WERI-Rb-1 (cell line): ENCODE results near the gene SCN11A.

Source experiments
- DNase-seq: peaks from one replicate; pipeline ENCODE4 v3.0.0-alpha.2; 2020
- H3K27ac ChIP-seq: fragments of 250-450 bp; sonication (Bioruptor Pico); 2 replicates; pipeline ENCODE4 v1.5.1; 2020; ENCODE audit warnings: mild to moderate bottlenecking, moderate library complexity
- H3K27me3 ChIP-seq: fragments of 250-450 bp; sonication (Bioruptor Pico); 2 replicates; pipeline ENCODE4 v1.5.1; 2021; ENCODE audit warnings: mild to moderate bottlenecking, low read depth, moderate library complexity; ENCODE audit not compliant: insufficient read depth, severe bottlenecking
- H3K36me3 ChIP-seq: fragments of 250-450 bp; sonication (Bioruptor Pico); 2 replicates; pipeline ENCODE4 v1.5.1; 2020; ENCODE audit warnings: mild to moderate bottlenecking, moderate library complexity
- H3K4me3 ChIP-seq: 2 replicates; pipeline ENCODE4 v1.5.1; 2011; ENCODE audit warnings: low read depth, mild to moderate bottlenecking, control low read depth, low read length
- H3K9me3 ChIP-seq: fragments of 250-450 bp; sonication (Bioruptor Pico); 2 replicates; pipeline ENCODE4 v1.5.1; 2021; ENCODE audit warnings: mild to moderate bottlenecking, moderate library complexity; ENCODE audit not compliant: severe bottlenecking
- CTCF ChIP-seq: IDR thresholded peaks from 2 replicates; pipeline ENCODE4 v1.5.1; 2011; ENCODE audit warnings: low read depth, mild to moderate bottlenecking, control low read depth, inconsistent platforms, low read length

Gene SCN11A

GRCh38 chr3:39079530-39079929, 27.8 kb upstream of the SCN11A start:
- Histone ChIP-seq H3K4me3 (no peak overlapping the region), H3K27me3 (no peaks in the 10 kb centered on the region), H3K36me3 (peaks cover 44% of the 10 kb centered on the region), H3K27ac (no peak overlapping the region), H3K9me3 (no peaks in the 10 kb centered on the region)
- TF ChIP-seq CTCF = no peak
- no peak for DNase-seq

DNA sequence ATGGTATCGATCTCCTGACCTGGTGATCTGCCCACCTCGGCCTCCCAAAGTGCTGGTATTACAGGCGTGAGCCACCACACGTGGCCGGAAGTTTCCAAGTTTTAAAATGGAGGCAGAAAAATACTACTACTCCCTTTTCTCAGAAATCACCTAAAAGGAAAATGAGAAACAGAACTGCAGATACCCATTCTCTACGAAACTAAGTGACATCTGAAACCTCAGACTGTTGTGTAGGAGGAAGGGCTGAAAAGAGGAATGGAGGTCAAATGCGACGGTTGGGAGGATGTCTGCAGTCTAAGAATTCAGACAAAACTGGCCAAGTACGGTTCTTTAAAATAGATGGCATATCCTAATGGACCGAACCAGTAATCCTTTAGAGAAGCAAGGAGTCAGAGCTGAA, 24.2 kb upstream of the SCN11A start:
- H3K36me3 ChIP-seq = peaks cover 52% of the 10 kb centered on the region
- no peak overlapping the region for H3K4me3 ChIP-seq
- H3K27ac ChIP-seq = no peak overlapping the region
- TF ChIP-seq CTCF = no peak
- H3K27me3 ChIP-seq = no peaks in the 10 kb centered on the region
- H3K9me3 ChIP-seq = no peaks in the 10 kb centered on the region
- DNase-seq = no peak

DNA sequence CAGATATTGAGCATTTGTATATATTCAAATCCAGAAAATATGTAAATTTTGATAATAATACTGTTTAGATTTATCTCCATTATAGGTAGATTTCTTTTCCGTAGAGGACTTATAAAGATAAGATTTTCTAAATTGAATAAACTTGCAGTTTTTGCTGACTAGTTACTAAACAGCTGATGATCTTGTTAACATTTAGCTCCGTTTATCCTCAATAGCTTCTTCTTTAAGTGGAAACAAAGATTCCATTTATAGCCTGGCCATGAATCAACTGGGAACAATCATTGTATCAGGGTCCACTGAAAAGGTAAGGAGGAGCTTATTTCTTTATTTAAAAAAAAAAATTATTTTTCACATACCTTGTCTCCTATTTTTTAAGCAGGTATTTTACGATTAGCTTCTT, 16.8 kb upstream of the SCN11A start:
- no peak for DNase-seq
- no peak overlapping the region for H3K4me3 ChIP-seq
- no peak overlapping the region for H3K27ac ChIP-seq
- H3K27me3 ChIP-seq = no peaks in the 10 kb centered on the region
- no peaks in the 10 kb centered on the region for H3K9me3 ChIP-seq
- peaks cover 42% of the 10 kb centered on the region for H3K36me3 ChIP-seq
- no peak for TF ChIP-seq CTCF

GRCh38 chr3:39067286-39067685, 15.5 kb upstream of the SCN11A start:
- no peak for TF ChIP-seq CTCF
- Histone ChIP-seq H3K27ac (no peak overlapping the region), H3K9me3 (no peaks in the 10 kb centered on the region), H3K4me3 (no peak overlapping the region), H3K36me3 (peaks cover 42% of the 10 kb centered on the region), H3K27me3 (no peaks in the 10 kb centered on the region)
- DNase-seq = no peak

DNA sequence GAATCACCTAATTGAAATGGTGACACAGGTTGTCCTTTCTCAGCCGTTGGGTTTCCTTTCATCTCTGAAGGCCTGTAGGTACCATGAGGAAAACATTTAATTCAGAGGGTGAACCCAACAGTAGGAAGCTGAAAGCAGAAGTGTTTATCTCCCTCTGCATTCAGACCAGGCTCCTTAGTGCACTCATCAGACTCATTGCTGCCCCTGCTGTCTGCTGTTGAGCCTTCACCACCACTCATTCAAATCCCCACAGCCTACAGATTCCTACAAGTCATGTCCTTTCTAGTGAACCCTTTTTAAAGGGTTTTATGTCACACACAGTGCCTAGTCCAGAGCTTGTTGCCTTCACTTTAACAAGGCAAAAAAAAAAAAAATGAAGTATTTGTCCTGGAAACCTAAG, 13.5 kb upstream of the SCN11A start:
- Histone ChIP-seq H3K27me3 (no peaks in the 10 kb centered on the region), H3K36me3 (peaks cover 31% of the 10 kb centered on the region), H3K9me3 (no peaks in the 10 kb centered on the region), H3K27ac (no peak overlapping the region), H3K4me3 (no peak overlapping the region)
- peak; percentile 66 for TF ChIP-seq CTCF
- DNase-seq = peak; percentile 27

DNA sequence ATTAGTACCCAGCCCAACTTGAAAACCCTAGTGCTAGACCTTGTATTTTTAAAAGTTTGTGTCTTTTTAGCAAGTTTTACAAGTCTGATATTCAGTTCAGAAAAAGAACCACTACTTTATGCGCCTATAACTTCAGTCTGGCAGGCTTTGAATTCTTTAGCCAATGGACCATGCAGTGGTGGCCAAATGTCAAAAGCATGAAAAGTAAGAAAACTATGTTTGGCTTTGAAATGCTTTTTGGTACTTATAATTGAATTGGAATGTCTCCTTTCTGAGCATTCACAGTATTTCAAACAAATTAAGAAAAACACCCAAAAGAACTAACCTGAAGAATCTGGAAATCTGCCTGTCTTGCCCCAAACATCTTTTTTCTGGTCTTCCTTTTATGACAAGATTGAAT, 12.9 kb upstream of the SCN11A start:
- DNase-seq = no peak
- Histone ChIP-seq H3K27me3 (no peaks in the 10 kb centered on the region), H3K9me3 (no peaks in the 10 kb centered on the region), H3K36me3 (peaks cover 27% of the 10 kb centered on the region), H3K27ac (no peak overlapping the region), H3K4me3 (no peak overlapping the region)
- TF ChIP-seq CTCF = no peak
